ENCODE data around the gene ZSCAN23.
A peak's percentile ranks its signal among the peaks of the same experiment; 100 is the strongest.

Gene ZSCAN23

DNA sequence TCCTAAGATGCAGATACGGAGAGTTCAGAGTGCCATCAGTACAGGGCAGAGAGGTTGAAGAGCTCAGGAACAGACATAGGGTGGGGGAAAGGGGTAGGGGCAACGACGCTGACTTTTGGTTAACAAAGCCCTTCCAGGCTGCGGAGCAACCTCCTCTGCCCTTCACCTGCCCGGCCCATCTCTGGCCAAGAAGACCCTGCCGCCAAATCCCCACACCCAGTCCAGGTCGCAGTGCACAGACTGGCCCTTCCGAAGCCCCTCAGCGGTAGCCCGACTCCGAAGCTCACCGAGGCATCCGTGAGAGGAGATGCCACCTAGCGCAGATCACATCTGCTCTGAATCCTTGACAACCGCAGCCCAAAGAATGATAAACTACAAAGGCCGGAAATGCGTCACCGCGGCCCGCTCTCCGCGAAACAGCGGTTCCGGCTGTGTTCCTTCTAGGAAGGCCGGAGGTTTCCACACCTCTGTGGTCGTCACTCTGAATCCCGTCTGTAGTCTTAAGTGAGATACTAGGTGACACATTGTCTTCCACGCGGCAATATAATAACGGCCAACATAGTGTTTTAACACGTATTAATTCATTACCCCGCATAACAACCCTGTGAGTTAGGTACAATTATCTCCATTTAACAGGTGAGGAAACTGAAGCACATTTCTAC, at the start of gene ZSCAN23:
Gene ZSCAN23, minus strand, starts transcription at position 380 of the 662 bp plus-strand sequence. CDS start 7,225 bp downstream, outside the sequence.
- Histone ChIP-seq H3K27ac (ENCODE audit: low read depth, low read length) (peak within 1 kb of the TSS; percentile 64), H3K27me3 (ENCODE audit: control insufficient read depth, insufficient read depth, low read length) (peaks cover 4% of the 10 kb centered on the region), H3K9ac (ENCODE audit: low read length) (peak within 1 kb of the TSS; percentile 57), H3K4me1 (ENCODE audit: control insufficient read depth, insufficient read depth, low read length) (no peaks in the 10 kb centered on the region), H3K4me3 (ENCODE audit: low read length) (peak within 1 kb of the TSS; percentile 93), H3K36me3 (ENCODE audit: control insufficient read depth, insufficient read depth, low read length) (peaks cover 3% of the 10 kb centered on the region)

DNA sequence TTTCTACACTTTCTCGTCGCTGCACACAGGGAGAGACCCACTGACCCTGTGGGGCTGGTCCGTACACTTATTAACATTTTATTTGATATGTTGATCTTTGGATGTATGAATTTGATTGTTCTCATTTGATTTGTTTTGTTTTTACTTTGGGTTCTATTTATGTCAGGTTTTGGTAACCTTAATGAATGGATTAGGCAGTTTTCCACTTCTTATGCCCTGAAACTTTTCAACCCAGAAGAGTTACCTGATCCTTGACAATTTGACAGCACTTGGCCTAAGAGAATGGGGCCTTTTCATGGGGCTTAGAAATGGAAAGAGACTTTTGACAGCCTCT, 48.7 kb upstream of the ZSCAN23 start:
- no peaks in the 10 kb centered on the region for H3K27me3 ChIP-seq (ENCODE audit: control insufficient read depth, insufficient read depth, low read length)
- H3K4me3 ChIP-seq (ENCODE audit: low read length): no peak overlapping the region
- H3K27ac ChIP-seq (ENCODE audit: low read depth, low read length): no peak overlapping the region

GRCh38 chr6:28490205-28490890, 47.1 kb upstream of the ZSCAN23 start:
- Histone ChIP-seq H3K4me3 (ENCODE audit: low read length) (peak overlapping the region; percentile 46), H3K9ac (ENCODE audit: low read length) (no peak overlapping the region), H3K27ac (ENCODE audit: low read depth, low read length) (no peak overlapping the region)

More for the DNA sequence above, 48.7 kb upstream of the ZSCAN23 start:
- no peaks in the 10 kb centered on the region for H3K4me1 ChIP-seq (ENCODE audit: control insufficient read depth, insufficient read depth, low read length)
- H3K9ac ChIP-seq (ENCODE audit: low read length): no peak overlapping the region
- no peaks in the 10 kb centered on the region for H3K36me3 ChIP-seq (ENCODE audit: control insufficient read depth, insufficient read depth, low read length)

DNA sequence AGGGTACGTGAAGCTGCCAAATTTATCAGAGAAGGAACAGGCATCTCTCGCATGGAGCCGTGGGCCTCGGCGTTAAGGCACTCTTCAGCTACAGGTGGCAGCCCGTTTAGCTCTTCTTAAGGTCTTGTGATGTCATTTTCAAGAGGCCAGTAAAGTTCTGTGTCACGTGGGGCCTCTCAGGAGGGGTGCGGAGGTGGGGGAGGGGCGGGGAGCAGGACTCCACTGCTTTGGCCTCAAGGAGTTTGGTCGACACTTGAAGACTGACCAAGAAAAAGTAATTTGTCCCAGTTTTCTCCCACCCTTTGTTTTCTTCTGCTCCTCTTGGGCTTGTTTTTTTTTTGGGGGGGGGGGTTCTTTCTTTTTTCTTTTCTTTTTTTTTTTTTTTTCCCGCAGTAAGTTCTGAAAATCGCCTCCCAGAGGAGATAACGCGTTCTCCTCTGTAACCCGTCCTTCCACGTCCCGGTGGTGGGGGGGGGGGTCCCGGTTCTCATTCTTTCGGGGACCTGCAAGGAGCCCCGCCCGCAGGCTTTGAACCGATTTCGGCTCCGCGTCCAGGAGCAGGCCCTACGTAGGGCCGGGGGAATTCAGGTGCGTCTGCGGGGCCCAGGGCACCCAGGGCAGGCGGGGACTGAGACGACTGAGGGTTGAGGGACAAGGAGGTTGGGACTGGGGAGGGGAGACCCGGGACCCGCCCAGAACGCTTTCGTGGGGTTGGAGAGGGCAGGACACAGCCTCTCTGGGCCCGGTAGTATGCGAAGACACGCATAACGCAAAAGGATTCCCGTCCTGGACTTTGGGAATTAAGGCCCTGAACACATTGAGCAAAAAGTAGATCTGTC, 46.3 kb upstream of the ZSCAN23 start:
- H3K9ac ChIP-seq (ENCODE audit: low read length): no peak overlapping the region
- H3K36me3 ChIP-seq (ENCODE audit: control insufficient read depth, insufficient read depth, low read length): no peaks in the 10 kb centered on the region
- no peak overlapping the region for H3K27ac ChIP-seq (ENCODE audit: low read depth, low read length)
- peak overlapping the region; percentile 46 for H3K4me3 ChIP-seq (ENCODE audit: low read length)
- no peaks in the 10 kb centered on the region for H3K27me3 ChIP-seq (ENCODE audit: control insufficient read depth, insufficient read depth, low read length)
- no peaks in the 10 kb centered on the region for H3K4me1 ChIP-seq (ENCODE audit: control insufficient read depth, insufficient read depth, low read length)

More at GRCh38 chr6:28490205-28490890, 47.1 kb upstream of the ZSCAN23 start:
- no peaks in the 10 kb centered on the region for H3K36me3 ChIP-seq (ENCODE audit: control insufficient read depth, insufficient read depth, low read length)
- H3K4me1 ChIP-seq (ENCODE audit: control insufficient read depth, insufficient read depth, low read length): no peaks in the 10 kb centered on the region
- H3K27me3 ChIP-seq (ENCODE audit: control insufficient read depth, insufficient read depth, low read length): no peaks in the 10 kb centered on the region

GRCh38 chr6:28488916-28489365, 45.6 kb upstream of the ZSCAN23 start:
- no peak overlapping the region for H3K27ac ChIP-seq (ENCODE audit: low read depth, low read length)

GRCh38 chr6:28486988-28487742, 43.9 kb upstream of the ZSCAN23 start:
- H3K36me3 ChIP-seq (ENCODE audit: control insufficient read depth, insufficient read depth, low read length): no peaks in the 10 kb centered on the region
- no peak overlapping the region for H3K4me3 ChIP-seq (ENCODE audit: low read length)
- no peak overlapping the region for H3K27ac ChIP-seq (ENCODE audit: low read depth, low read length)
- H3K27me3 ChIP-seq (ENCODE audit: control insufficient read depth, insufficient read depth, low read length): no peaks in the 10 kb centered on the region
- H3K9ac ChIP-seq (ENCODE audit: low read length): no peak overlapping the region
- H3K4me1 ChIP-seq (ENCODE audit: control insufficient read depth, insufficient read depth, low read length): no peaks in the 10 kb centered on the region

More at GRCh38 chr6:28488916-28489365, 45.6 kb upstream of the ZSCAN23 start:
- H3K27me3 ChIP-seq (ENCODE audit: control insufficient read depth, insufficient read depth, low read length): no peaks in the 10 kb centered on the region
- no peak overlapping the region for H3K9ac ChIP-seq (ENCODE audit: low read length)
- H3K36me3 ChIP-seq (ENCODE audit: control insufficient read depth, insufficient read depth, low read length): no peaks in the 10 kb centered on the region
- no peaks in the 10 kb centered on the region for H3K4me1 ChIP-seq (ENCODE audit: control insufficient read depth, insufficient read depth, low read length)
- H3K4me3 ChIP-seq (ENCODE audit: low read length): peak overlapping the region; percentile 27

GRCh38 chr6:28486533-28486932, 43.2 kb upstream of the ZSCAN23 start:
- Histone ChIP-seq H3K36me3 (ENCODE audit: control insufficient read depth, insufficient read depth, low read length) (no peaks in the 10 kb centered on the region), H3K4me3 (ENCODE audit: low read length) (no peak overlapping the region), H3K27me3 (ENCODE audit: control insufficient read depth, insufficient read depth, low read length) (no peaks in the 10 kb centered on the region), H3K9ac (ENCODE audit: low read length) (no peak overlapping the region), H3K4me1 (ENCODE audit: control insufficient read depth, insufficient read depth, low read length) (no peaks in the 10 kb centered on the region), H3K27ac (ENCODE audit: low read depth, low read length) (no peak overlapping the region)

DNA sequence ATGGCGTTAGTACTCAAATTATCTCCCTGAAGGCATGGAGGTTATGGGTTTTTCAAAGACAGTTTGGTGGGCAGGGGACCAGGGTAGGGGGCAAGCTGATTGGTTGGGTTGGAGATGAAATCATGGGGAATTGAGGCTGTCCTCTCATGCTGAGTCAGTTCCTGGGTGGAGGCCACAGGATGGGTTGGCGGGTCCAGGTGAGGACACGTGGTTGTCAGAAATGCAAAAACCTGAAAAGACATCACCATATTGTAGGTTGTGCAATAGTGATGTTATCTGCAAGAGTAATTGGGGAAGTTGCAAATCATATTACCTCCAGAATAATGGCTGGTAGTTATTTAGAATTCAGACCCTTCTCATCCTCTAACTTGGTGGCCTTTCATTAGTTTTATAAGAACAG, 42.2 kb upstream of the ZSCAN23 start:
- H3K27ac ChIP-seq (ENCODE audit: low read depth, low read length): no peak overlapping the region
- H3K36me3 ChIP-seq (ENCODE audit: control insufficient read depth, insufficient read depth, low read length): no peaks in the 10 kb centered on the region
- no peak overlapping the region for H3K4me3 ChIP-seq (ENCODE audit: low read length)
- no peaks in the 10 kb centered on the region for H3K4me1 ChIP-seq (ENCODE audit: control insufficient read depth, insufficient read depth, low read length)
- no peak overlapping the region for H3K9ac ChIP-seq (ENCODE audit: low read length)
- no peaks in the 10 kb centered on the region for H3K27me3 ChIP-seq (ENCODE audit: control insufficient read depth, insufficient read depth, low read length)

DNA sequence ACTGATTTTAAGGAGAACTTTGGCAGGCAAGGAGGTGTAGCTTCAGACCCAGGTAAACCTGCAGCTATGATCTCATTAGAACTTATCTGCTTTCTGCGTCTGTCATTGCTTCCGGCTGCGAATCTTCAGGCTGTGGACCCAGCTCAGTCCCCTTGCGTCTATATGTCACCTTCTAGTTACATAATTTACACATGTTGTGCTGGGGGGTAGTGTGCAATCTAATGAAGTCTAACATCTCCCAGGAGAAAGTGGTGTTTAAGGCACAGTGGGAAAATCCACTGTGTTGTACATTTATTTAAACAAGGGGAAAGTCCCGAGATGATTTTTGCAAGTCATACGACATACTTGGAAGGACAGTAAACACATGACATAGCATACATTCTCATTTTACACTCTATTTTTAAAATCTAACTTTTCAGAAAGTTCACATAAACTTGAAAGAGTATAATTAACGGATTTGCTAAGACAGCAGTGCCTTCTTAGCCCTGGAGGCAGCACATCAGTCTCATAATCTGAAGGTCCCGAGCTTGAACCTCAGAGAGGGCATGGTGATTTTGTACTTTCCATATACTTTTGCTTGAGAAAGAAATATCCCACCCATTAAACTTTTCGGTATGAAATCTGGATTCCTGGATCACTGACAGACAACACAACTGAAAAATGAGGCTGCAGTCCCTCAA, 37.1 kb upstream of the ZSCAN23 start:
- H3K27me3 ChIP-seq (ENCODE audit: control insufficient read depth, insufficient read depth, low read length): no peaks in the 10 kb centered on the region
- H3K4me3 ChIP-seq (ENCODE audit: low read length): no peak overlapping the region
- H3K9ac ChIP-seq (ENCODE audit: low read length): no peak overlapping the region
- no peaks in the 10 kb centered on the region for H3K4me1 ChIP-seq (ENCODE audit: control insufficient read depth, insufficient read depth, low read length)
- H3K27ac ChIP-seq (ENCODE audit: low read depth, low read length): no peak overlapping the region
- H3K36me3 ChIP-seq (ENCODE audit: control insufficient read depth, insufficient read depth, low read length): no peaks in the 10 kb centered on the region

GRCh38 chr6:28478518-28478917, 35.2 kb upstream of the ZSCAN23 start:
- Histone ChIP-seq H3K4me3 (ENCODE audit: low read length) (no peak overlapping the region), H3K9ac (ENCODE audit: low read length) (no peak overlapping the region), H3K27me3 (ENCODE audit: control insufficient read depth, insufficient read depth, low read length) (no peaks in the 10 kb centered on the region), H3K36me3 (ENCODE audit: control insufficient read depth, insufficient read depth, low read length) (no peaks in the 10 kb centered on the region), H3K27ac (ENCODE audit: low read depth, low read length) (no peak overlapping the region), H3K4me1 (ENCODE audit: control insufficient read depth, insufficient read depth, low read length) (no peaks in the 10 kb centered on the region)

DNA sequence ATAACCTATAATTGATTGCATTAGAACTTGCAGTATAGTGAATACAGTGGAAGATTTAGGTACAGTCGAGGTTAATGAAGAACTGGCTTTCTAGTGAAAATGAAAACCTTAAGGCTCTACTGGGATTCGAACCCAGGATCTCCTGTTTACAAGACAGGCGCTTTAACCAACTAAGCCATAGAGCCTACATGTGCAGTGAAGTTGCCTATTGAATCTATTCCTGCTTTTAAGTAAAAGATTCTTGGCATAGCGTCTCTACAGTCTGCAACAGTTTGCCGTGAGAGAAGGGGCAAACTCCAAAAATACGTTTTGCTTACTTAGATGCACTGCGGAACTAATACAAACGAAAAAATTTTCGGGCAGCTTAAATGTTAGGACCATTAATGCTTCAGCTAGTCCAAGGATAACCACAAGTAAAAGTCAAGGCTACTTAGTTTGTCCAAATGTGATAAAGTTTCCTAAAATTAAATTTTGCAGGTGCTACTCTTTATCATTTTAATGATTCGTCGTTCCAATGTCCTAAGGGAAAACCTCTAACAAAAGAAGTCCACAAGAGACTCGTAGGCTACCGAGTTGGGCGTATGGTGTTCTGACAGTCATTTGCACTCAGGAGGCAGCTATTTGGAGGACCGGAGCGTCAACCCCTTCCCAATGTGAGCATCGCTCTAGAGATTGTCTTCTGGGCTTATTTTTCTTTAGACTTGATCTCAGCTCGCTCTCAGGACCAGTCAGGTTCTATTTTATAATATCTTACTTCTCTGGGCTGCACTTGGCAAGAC, 31.3 kb upstream of the ZSCAN23 start:
- H3K27me3 ChIP-seq (ENCODE audit: control insufficient read depth, insufficient read depth, low read length): no peaks in the 10 kb centered on the region
- no peaks in the 10 kb centered on the region for H3K36me3 ChIP-seq (ENCODE audit: control insufficient read depth, insufficient read depth, low read length)
- H3K4me3 ChIP-seq (ENCODE audit: low read length): no peak overlapping the region
- no peaks in the 10 kb centered on the region for H3K4me1 ChIP-seq (ENCODE audit: control insufficient read depth, insufficient read depth, low read length)
- H3K27ac ChIP-seq (ENCODE audit: low read depth, low read length): no peak overlapping the region
- no peak overlapping the region for H3K9ac ChIP-seq (ENCODE audit: low read length)

All from rectal smooth muscle tissue (tissue), 1 donor.